Activated CD4-positive, alpha-beta T cell treated with anti-CD3 and anti-CD28 coated beads, Interleukin-10, Interleukin-2, amounts not matched to agents 100 ng/mL and 50 ng/mL, durations not matched to agents 16 hours and 8 hours (primary cell): ENCODE results near the gene RTL3.

ENCODE experiments used
- DNase-seq: peaks from one replicate; pipeline ENCODE4 v3.0.0-alpha.2; 2020

RTL3 gene

DNA sequence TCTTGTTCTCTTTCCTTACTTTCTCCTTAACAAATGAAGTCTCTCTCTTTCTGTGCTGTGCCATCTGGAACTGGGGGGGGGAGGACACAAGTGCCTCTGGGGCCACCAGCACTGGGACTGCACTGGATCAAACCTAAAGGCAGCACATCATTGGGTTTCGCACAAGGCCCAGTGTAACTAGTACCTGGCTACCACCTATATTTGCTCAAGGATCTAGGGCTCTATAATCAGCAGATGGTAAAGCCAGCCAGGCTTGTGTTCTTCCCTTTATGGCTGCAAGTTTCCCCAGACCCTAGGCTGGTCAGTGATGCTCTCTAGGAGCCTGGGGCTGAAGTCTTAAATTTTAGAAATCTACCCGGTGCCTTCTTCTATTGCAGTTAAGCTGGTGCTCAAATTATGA lies 40.1 kb downstream of the RTL3 start:
- no peak for DNase-seq

GRCh38 chrX:78614264-78614663 lies 44.9 kb downstream of the RTL3 start:
- no peak for DNase-seq
